ENCODE results near the gene SH3D19.

SH3D19 gene

DNA sequence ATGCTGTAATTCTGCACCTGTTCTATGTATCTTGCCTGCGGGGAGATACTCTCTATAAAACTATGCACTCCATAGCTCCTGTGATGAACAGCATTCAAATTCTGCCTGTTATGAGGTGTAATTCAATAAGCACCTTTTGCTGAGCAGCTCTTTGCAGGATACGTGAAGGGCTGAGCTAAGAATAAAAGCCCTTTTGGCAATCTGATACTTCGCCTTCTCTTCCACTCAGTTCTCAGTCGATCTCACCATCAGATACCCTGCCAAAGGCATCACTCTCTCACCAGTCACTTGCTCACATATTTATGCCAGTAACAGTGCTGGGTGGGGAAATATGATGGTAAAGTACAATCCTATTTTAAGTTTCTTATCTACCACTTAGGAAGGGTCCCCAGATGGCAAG, 158.8 kb downstream of the SH3D19 start:
- H3K4me2 ChIP-seq (ENCODE audit: low read depth, low read length, poor library complexity, severe bottlenecking): no peak overlapping the region

GRCh38 chr4:151165205-151166000, 160.0 kb downstream of the SH3D19 start:
- Histone ChIP-seq H3K4me1 (ENCODE audit: insufficient read depth, low read length, poor library complexity, severe bottlenecking) (no peaks in the 10 kb centered on the region), H3K4me2 (ENCODE audit: low read depth, low read length, poor library complexity, severe bottlenecking) (no peak overlapping the region)

More for the DNA sequence above, 158.8 kb downstream of the SH3D19 start:
- Histone ChIP-seq H3K4me3 (ENCODE audit: low read length, poor library complexity, severe bottlenecking) (no peak overlapping the region), H3F3A (ENCODE audit: low read depth) (no peaks in the 10 kb centered on the region), H3K4me1 (ENCODE audit: insufficient read depth, low read length, poor library complexity, severe bottlenecking) (no peaks in the 10 kb centered on the region), H3K79me2 (ENCODE audit: insufficient read depth, low read length) (no peaks in the 10 kb centered on the region), H2AFZ (ENCODE audit: low read length) (no peak overlapping the region), H4K20me1 (ENCODE audit: insufficient read depth, low read length, poor library complexity, severe bottlenecking) (no peaks in the 10 kb centered on the region), H3K27me3 (ENCODE audit: insufficient read depth, low read length, poor library complexity, severe bottlenecking) (no peaks in the 10 kb centered on the region), H3K9me3 (ENCODE audit: insufficient read depth, low read depth, low read length) (no peaks in the 10 kb centered on the region), H3K36me3 (ENCODE audit: insufficient read depth, low read length) (no peaks in the 10 kb centered on the region), H3K9me2 (replicated peaks; ENCODE audit: low read depth, low read length) (no peaks in the 10 kb centered on the region), H3K9ac (ENCODE audit: low read depth, low read length, poor library complexity, severe bottlenecking) (no peak overlapping the region)
- no peak for TF ChIP-seq CTCF (conservative IDR thresholded peaks at IDR 0.05; ENCODE audit: low read length)
- TF ChIP-seq EZH2phosphoT487 (IDR thresholded peaks at IDR 0.05; ENCODE audit: borderline replicate concordance): no peak

DNA sequence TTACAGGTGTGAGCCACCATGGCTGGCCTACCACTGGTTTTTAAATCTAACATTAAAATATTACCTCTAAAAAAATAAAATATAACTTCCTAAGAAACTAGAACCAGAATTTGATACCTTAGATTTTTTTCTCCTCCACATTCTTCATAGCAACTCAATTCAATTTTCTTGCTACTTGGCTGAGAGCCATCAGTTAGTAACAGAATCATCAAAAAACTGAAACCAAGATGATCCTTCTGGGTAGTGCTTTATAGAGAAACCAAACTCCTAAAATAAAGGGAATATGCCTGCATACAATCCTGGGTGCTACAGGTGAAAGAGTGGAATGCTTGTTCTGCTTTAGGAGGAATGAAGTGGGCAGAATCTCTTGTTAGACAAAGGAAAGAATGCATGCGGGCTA, 161.6 kb downstream of the SH3D19 start:
- Histone ChIP-seq H3K4me3 (ENCODE audit: low read length, poor library complexity, severe bottlenecking) (no peak overlapping the region), H4K20me1 (ENCODE audit: insufficient read depth, low read length, poor library complexity, severe bottlenecking) (no peaks in the 10 kb centered on the region), H2AFZ (ENCODE audit: low read length) (no peak overlapping the region), H3K27me3 (ENCODE audit: insufficient read depth, low read length, poor library complexity, severe bottlenecking) (no peaks in the 10 kb centered on the region), H3K9me2 (replicated peaks; ENCODE audit: low read depth, low read length) (no peaks in the 10 kb centered on the region), H3K36me3 (ENCODE audit: insufficient read depth, low read length) (no peaks in the 10 kb centered on the region), H3K4me2 (ENCODE audit: low read depth, low read length, poor library complexity, severe bottlenecking) (no peak overlapping the region), H3K9ac (ENCODE audit: low read depth, low read length, poor library complexity, severe bottlenecking) (no peak overlapping the region), H3K4me1 (ENCODE audit: insufficient read depth, low read length, poor library complexity, severe bottlenecking) (no peaks in the 10 kb centered on the region), H3F3A (ENCODE audit: low read depth) (no peaks in the 10 kb centered on the region), H3K79me2 (ENCODE audit: insufficient read depth, low read length) (no peaks in the 10 kb centered on the region), H3K9me3 (ENCODE audit: insufficient read depth, low read depth, low read length) (no peaks in the 10 kb centered on the region)
- no peak for TF ChIP-seq CTCF (conservative IDR thresholded peaks at IDR 0.05; ENCODE audit: low read length)
- no peak for TF ChIP-seq EZH2phosphoT487 (IDR thresholded peaks at IDR 0.05; ENCODE audit: borderline replicate concordance)

More at GRCh38 chr4:151165205-151166000, 160.0 kb downstream of the SH3D19 start:
- Histone ChIP-seq H3K27me3 (ENCODE audit: insufficient read depth, low read length, poor library complexity, severe bottlenecking) (no peaks in the 10 kb centered on the region), H3K9me3 (ENCODE audit: insufficient read depth, low read depth, low read length) (no peaks in the 10 kb centered on the region), H3K36me3 (ENCODE audit: insufficient read depth, low read length) (no peaks in the 10 kb centered on the region), H3K79me2 (ENCODE audit: insufficient read depth, low read length) (no peaks in the 10 kb centered on the region), H4K20me1 (ENCODE audit: insufficient read depth, low read length, poor library complexity, severe bottlenecking) (no peaks in the 10 kb centered on the region), H3F3A (ENCODE audit: low read depth) (no peaks in the 10 kb centered on the region), H2AFZ (ENCODE audit: low read length) (no peak overlapping the region), H3K4me3 (ENCODE audit: low read length, poor library complexity, severe bottlenecking) (no peak overlapping the region), H3K9ac (ENCODE audit: low read depth, low read length, poor library complexity, severe bottlenecking) (no peak overlapping the region), H3K9me2 (replicated peaks; ENCODE audit: low read depth, low read length) (no peaks in the 10 kb centered on the region)
- TF ChIP-seq CTCF (conservative IDR thresholded peaks at IDR 0.05; ENCODE audit: low read length): no peak
- no peak for TF ChIP-seq EZH2phosphoT487 (IDR thresholded peaks at IDR 0.05; ENCODE audit: borderline replicate concordance)

Measured in Loucy (cell line).